Mucosa of gallbladder (tissue), 1 donor: Measurements from ENCODE around the gene CBFA2T3. TPM values are rescaled to one million over a fixed set of nuclear protein-coding genes. Genes with fewer than 3 reads are reported as not detected.
"Not testable (repeated sequence)": the region's sequence is repeated elsewhere in the genome, so short reads cannot be mapped to it uniquely, and the experiment has no call there.

ENCODE experiments used
- DNase-seq: peaks from one replicate; pipeline ENCODE4 v3.0.0-alpha.2; 2020; ENCODE audit warnings: low spot score
- total RNA-seq: library from RNA; stranded (reverse); gene quantifications from one replicate; pipeline ENCODE4 v1.2.1, GENCODE V29; 2021
- donor health status: DM: no; HTN: no; CAD: no.

CBFA2T3 gene
- total RNA-seq, 1 donor from 2014 or later, result 5.2 TPM

GRCh38 chr16:88909431-88910210, 67.4 kb downstream of the CBFA2T3 start:
- no peak for DNase-seq

GRCh38 chr16:88908307-88908706, 68.7 kb downstream of the CBFA2T3 start:
- no peak for DNase-seq

- no peak for DNase-seq
These were observed 69.2 kb downstream of the CBFA2T3 start for GRCh38 chr16:88907768-88908167.

GRCh38 chr16:88906535-88907105, 70.4 kb downstream of the CBFA2T3 start:
- DNase-seq, result no peak

DNA sequence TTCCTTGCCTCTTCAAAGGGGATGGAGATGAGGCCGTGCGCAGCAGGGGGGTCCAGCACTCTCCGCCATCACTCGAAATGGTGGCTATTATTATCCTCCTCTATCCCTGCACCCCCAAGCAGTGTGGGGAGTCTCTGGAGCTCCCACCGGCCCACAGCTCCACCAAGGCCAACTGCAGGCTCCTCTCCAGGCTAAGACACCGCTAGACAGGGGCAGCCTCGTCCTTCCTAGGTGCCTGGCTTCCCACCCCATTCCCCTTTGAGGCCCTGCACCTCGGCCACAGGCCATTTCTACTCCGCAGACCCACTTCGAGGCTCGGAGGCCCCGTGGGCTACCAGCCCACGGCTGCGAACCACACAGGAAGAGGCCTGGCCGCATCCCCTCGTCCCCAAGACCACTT, 71.0 kb downstream of the CBFA2T3 start:
- DNase-seq, result no peak

DNA sequence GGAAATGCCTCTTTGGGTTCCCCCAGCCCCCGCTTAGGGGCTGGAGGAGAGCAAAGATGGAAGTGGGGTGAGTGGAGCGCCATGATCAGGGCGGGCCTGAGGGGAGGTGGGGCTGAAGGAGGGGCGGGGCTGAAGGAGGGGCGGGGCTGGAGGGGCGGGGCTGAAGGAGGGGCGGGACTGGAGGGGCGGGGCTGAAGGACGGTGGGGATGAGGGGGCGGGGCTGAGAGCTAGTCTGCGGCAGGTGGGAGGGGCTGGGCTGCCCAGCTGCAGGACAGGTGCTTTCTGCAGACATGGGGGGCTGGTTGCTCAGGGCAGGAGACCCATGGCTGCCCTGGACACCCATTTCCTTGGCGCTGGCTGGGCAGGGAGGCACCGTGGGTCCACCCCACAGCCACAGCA, 71.4 kb downstream of the CBFA2T3 start:
- no peak for DNase-seq

GRCh38 chr16:88904676-88905365, 72.2 kb downstream of the CBFA2T3 start:
- DNase-seq, result no peak

- no peak for DNase-seq
These were observed 73.7 kb downstream of the CBFA2T3 start for GRCh38 chr16:88903267-88903666.

- DNase-seq, result no peak
These were observed 74.3 kb downstream of the CBFA2T3 start for GRCh38 chr16:88902744-88903143.

- DNase-seq, result no peak
These were observed 75.2 kb downstream of the CBFA2T3 start for GRCh38 chr16:88901718-88902337.

DNA sequence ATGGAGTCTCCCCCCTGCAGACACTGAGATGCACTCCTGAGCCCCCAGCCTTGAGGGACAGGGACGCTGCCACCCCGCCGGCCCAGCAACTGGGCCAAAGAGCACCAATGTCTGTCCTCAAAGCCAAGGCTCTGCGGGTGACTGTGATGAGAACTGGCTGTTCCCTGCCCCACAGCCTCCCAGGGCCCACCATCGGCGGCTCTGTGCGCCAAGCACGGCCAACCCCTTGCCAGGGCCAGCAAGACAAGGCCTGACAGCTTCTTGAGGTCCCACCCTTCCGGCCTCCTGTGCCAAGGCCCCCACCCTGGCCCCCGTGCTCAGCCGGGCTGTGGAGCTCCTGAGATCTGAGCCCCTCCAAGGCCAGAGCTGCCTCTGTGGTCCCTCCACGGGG, 76.3 kb downstream of the CBFA2T3 start:
- no peak for DNase-seq

GRCh38 chr16:88899901-88900661, 76.9 kb downstream of the CBFA2T3 start:
- DNase-seq, result no peak

DNA sequence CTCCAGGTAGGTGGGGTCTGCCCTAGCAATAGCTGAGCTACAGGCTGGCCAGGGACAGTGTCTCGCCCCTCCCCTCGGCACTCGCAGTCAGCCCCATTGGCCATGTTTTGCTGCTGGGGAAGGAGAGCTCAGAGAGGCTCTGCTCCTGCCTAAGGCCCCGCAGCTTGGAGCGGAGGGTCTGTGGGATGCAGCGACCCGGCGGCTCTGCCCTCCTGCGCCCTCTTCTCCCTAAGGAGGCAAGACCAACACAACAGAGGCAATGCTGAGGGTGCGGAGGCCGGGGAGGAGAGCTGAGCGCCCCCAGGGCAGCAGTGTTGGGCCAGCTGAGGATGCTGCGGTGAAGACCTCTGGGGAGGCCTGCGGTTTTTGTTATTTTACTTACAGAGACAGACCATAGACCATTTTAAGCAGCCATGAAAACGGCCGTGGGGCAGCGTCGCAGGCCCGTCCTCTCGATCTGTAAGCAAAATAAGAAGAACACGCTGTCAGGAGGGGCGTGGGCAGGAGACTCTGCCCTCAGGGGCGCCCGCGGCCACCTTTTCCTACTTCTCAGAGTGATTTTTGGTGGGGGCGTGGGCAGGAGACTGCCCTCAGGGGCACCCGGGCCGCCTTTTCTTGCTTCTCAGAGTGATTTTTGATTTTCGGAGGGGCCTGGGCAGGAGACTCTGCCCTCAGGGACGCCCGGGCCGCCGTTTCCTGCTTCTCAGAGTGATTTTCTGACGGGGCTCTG, 79.1 kb downstream of the CBFA2T3 start:
- no peak for DNase-seq

- no peak for DNase-seq
These were observed 80.6 kb downstream of the CBFA2T3 start for GRCh38 chr16:88896238-88897070.

GRCh38 chr16:88895335-88895734, 81.7 kb downstream of the CBFA2T3 start:
- DNase-seq, result no peak

DNA sequence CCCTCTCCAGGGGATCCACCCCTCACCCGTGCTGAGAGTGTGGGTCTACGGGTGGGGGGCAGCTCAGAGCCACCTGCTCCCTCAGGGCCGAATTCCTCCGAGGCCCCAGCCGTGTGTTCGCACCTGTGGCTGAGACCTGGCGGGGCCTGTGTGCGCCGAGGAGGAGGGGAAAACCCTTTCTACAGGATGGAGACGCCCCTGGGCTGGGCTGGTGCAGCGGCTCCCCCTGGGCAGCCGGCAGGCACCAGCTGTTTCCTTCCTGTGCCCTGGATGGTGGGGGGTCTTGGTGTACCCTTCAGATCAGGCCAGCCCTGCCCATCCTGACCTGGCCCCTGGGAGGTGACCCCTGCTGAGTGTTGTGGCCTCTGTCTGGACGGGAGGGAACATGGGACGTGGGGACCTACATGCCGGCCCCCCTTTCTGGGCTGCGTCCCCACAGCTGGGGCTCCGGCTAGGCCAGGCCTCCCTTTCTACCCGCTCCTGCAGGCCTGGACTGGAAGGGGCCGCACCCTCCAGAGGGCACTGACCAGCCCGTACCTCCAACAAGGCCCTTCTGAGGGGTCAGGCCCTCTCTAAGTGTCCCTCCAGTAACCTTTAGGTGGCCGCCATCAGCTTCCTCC, 82.2 kb downstream of the CBFA2T3 start:
- no peak for DNase-seq

GRCh38 chr16:88894266-88894665, 82.7 kb downstream of the CBFA2T3 start:
- DNase-seq, result not testable (repeated sequence)

DNA sequence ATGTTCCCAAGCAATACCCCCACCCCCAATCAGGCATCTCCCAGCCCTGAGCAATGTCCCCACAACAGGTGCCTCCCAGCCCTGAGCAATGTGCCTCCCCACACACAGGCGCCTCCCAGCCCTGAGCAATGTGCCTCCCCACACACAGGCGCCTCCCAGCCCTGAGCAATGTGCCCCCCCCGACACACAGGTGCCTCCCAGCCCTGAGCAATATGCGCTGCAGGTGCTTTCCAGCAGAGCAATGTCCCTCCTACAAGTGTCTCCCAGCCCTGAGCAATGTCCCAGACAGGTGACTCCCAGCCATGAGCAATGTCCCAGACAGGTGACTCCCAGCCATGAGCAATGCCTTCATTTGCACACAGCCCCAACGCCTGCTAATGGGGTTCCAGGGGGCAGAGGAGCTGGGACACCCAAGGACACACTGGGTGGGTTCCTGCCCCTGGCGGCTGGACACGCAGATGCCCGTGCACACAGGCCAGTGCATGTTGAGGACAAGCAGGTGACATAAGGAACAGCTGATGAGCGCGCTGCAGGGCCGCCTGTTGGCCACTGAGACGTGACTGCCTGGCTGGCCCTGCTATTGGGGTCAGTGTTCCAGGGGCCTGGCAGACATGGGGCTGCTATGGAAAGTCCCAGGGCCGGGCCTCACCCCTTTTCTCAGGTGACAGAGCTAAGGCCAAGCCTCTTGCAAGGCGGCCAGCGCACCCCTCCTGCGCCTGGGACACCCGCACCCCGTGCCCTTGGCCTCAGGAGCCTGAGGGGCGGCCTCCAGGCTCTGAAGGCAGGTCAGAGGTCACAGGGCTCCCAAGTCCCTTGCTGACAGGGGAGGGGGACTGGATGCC, 83.7 kb downstream of the CBFA2T3 start:
- no peak for DNase-seq

- no peak for DNase-seq
These were observed 84.9 kb downstream of the CBFA2T3 start for GRCh38 chr16:88892065-88892464.
